ENCODE data around the gene MRPS22.
"Not testable (repeated sequence)": the region's sequence is repeated elsewhere in the genome, so short reads cannot be mapped to it uniquely, and the experiment has no call there.

Gene MRPS22

DNA sequence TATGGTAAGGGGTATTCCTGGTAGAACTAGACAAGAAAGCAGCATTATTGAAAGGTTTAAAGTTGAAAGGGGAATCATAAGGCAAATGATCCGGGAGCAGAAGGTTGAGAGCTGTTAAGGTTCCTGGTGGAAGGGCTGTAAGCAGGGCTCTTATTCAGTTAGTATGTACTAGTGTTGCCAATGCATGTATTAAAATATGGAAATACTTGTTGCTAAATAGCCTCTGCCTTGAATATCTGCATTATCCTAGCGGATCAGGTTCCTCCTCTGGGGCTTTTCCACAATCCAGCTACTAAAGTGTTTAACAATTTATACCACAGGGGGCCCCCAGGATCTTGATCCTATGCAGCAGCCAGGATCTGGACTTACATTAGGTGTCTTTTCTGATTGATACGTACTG lies 52.9 kb downstream of the MRPS22 start:
- peaks cover 2% of the 10 kb centered on the region for H3K9me3 ChIP-seq (ENCODE audit: low read length)
- H3K4me3 ChIP-seq (ENCODE audit: low read length): no peak overlapping the region
- H3K4me1 ChIP-seq (ENCODE audit: insufficient read depth, low read length): no peaks in the 10 kb centered on the region
- peaks cover 6% of the 10 kb centered on the region for H3K36me3 ChIP-seq (ENCODE audit: insufficient read depth, low read length)
- no peak overlapping the region for H2AFZ ChIP-seq (ENCODE audit: low read depth, low read length)
- no peaks in the 10 kb centered on the region for H3K27me3 ChIP-seq (ENCODE audit: insufficient read depth, low read length)

DNA sequence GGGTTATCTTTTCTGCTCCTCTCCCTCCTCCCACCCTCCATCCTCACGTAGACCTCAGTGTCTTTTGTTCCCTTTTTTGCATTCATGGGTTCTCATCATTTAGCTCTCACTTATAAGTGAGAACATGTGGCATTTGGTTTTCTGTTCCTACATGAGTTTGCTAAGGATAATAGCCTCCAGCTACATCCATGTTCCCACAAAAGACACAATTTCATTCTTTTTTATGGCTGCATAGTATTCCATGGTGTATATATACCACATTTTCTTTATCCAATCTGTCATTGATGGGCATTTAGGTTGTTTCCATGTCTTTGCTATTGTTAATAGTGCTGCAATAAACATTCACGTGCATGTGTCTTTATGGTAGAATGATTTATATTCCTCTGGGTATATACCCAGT lies 57.3 kb downstream of the MRPS22 start:
- not testable (repeated sequence) for H3K27me3 ChIP-seq (ENCODE audit: insufficient read depth, low read length); H3K36me3 ChIP-seq (ENCODE audit: insufficient read depth, low read length); H2AFZ ChIP-seq (ENCODE audit: low read depth, low read length); H3K4me3 ChIP-seq (ENCODE audit: low read length); H3K4me1 ChIP-seq (ENCODE audit: insufficient read depth, low read length)
- peaks cover 16% of the 10 kb centered on the region for H3K9me3 ChIP-seq (ENCODE audit: low read length)

All from neuron (in vitro differentiated cells).